HCT116 (cell line): Measurements from ENCODE around the gene YWHAG. TPM values are rescaled to one million over a fixed set of nuclear protein-coding genes. Genes with fewer than 3 reads are reported as not detected.

Source experiments
- ATAC-seq: fragments of 200-7000 bp; cut with Tn5 transposase; 2 replicates; pipeline ENCODE4 v1.9.1; 2020; ENCODE audit warnings: mild to moderate bottlenecking, moderate library complexity
- BruUV-seq: library from RNA; stranded (reverse); fragments of 400-500 nt; replicated peaks from 2 replicates; lab custom pipeline; 2021; lab: Mats Ljungman, UMichigan
- CTCF ChIA-PET: fragments of 300-600 bp; sonication (Branson Sonifier 250); formaldehyde crosslinking; loops from one replicate; lab custom pipeline; 2021; ENCODE audit warnings: antibody characterized with exemption; lab: Charles Lee
- POLR2A ChIA-PET: fragments of 300-600, 350-600 bp; sonication (Branson Sonifier 250); formaldehyde crosslinking; loops from one replicate; lab custom pipeline; 2021; ENCODE audit warnings: antibody characterized with exemption; lab: Charles Lee
- RAD21 ChIA-PET, 2 experiments: fragments of 300-600 bp; sonication (Branson Sonifier 250); formaldehyde crosslinking; loops; one replicate each; lab custom pipeline; 2023; ENCODE audit warnings: low total read pairs in 2 of 2; ENCODE audit not compliant: uncharacterized antibody in 2 of 2, unreplicated experiment in 2 of 2, low non-redundant PET in 1 of 2; lab: Charles Lee
- DNase-seq: peaks from one replicate; pipeline ENCODE4 v3.0.0-alpha.2; 2010; ENCODE audit warnings: low read depth, low spot score
- H2AFZ ChIP-seq: fragments of 200-600 bp; shearing (Covaris generic), sonication (generic); 2 replicates; pipeline ENCODE4 v1.6.1; 2017; ENCODE audit warnings: low read depth, mixed run types, mixed read lengths, antibody characterized with exemption, low read length; ENCODE audit not compliant: poor library complexity, severe bottlenecking
- H3K27ac ChIP-seq: 2 replicates; pipeline ENCODE4 v1.5.1; 2012; ENCODE audit warnings: low read depth, low read length
- H3K27me3 ChIP-seq: fragments of 200-600 bp; sonication (generic); 2 replicates; pipeline ENCODE4 v1.6.1; 2016; ENCODE audit warnings: mixed run types, low read length, mixed read lengths; ENCODE audit not compliant: insufficient read depth
- H3K36me3 ChIP-seq, 2 experiments: fragments of 200-500 bp in 1 of 2; fragments of 200-600 bp in 1 of 2; sonication (Bioruptor generic) in 1 of 2; sonication (generic) in 1 of 2; 2 replicates each; pipeline versions ENCODE4 v1.5.1 to v1.6.1; 2014 to 2016; ENCODE audit warnings: low read length in 2 of 2, inconsistent platforms in 1 of 2, mixed read lengths in 1 of 2, mixed run types in 1 of 2; ENCODE audit not compliant: insufficient read depth in 2 of 2, control insufficient read depth in 1 of 2
- H3K4me1 ChIP-seq, 2 experiments: fragments of 200-600 bp in 1 of 2; sonication (generic) in 1 of 2; 2 replicates each; pipeline versions ENCODE4 v1.5.1 to v1.6.1; 2012 to 2017; ENCODE audit warnings: low read length in 2 of 2, inconsistent platforms in 1 of 2, mild to moderate bottlenecking in 1 of 2, mixed read lengths in 1 of 2, mixed run types in 1 of 2, moderate library complexity in 1 of 2; ENCODE audit not compliant: insufficient read depth in 2 of 2, control insufficient read depth in 1 of 2
- H3K4me2 ChIP-seq: fragments of 200-600 bp; sonication (generic); 2 replicates; pipeline ENCODE4 v1.6.1; 2017; ENCODE audit warnings: mixed run types, low read length, mixed read lengths
- H3K4me3 ChIP-seq, 2 experiments: fragments of 200-600 bp in 1 of 2; sonication (generic) in 1 of 2; replicated peaks in 1 of 2; 2 replicates each; pipeline ENCODE4 v1.5.1; 2011 to 2016; ENCODE audit warnings: low read length in 2 of 2, control low read depth in 1 of 2, low read depth in 1 of 2, mild to moderate bottlenecking in 1 of 2, mixed read lengths in 1 of 2, mixed run types in 1 of 2
- H3K79me2 ChIP-seq: fragments of 200-600 bp; sonication (generic); 2 replicates; pipeline ENCODE4 v1.6.1; 2017; ENCODE audit warnings: mild to moderate bottlenecking, mixed run types, low read length, moderate library complexity, mixed read lengths; ENCODE audit not compliant: insufficient read depth
- H3K9ac ChIP-seq: fragments of 200-600 bp; sonication (generic); 2 replicates; pipeline ENCODE4 v1.6.1; 2016; ENCODE audit warnings: low read length, mixed read lengths
- H3K9me2 ChIP-seq: fragments of 200-600 bp; sonication (generic), shearing (Covaris generic); 2 replicates; pipeline ENCODE4 v1.6.1; 2017; ENCODE audit warnings: mixed run types, mild to moderate bottlenecking, moderate library complexity; ENCODE audit not compliant: insufficient read depth
- H3K9me3 ChIP-seq, 2 experiments: fragments of 200-500 bp in 1 of 2; fragments of 200-600 bp in 1 of 2; sonication (Bioruptor generic) in 1 of 2; sonication (generic) in 1 of 2; 2 replicates each; pipeline ENCODE4 v1.6.1; 2014 to 2017; ENCODE audit warnings: low read length in 2 of 2, mixed read lengths in 2 of 2, inconsistent platforms in 1 of 2, low read depth in 1 of 2, mild to moderate bottlenecking in 1 of 2, mixed run types in 1 of 2, moderate library complexity in 1 of 2; ENCODE audit not compliant: control insufficient read depth in 1 of 2, insufficient read depth in 1 of 2
- H4K20me1 ChIP-seq: fragments of 200-600 bp; sonication (generic), shearing (Covaris generic); 2 replicates; pipeline ENCODE4 v1.6.1; 2017; ENCODE audit warnings: mixed run types, mild to moderate bottlenecking, moderate library complexity; ENCODE audit not compliant: insufficient read depth
- ATF3 ChIP-seq: IDR thresholded peaks from 2 replicates; pipeline ENCODE4 v1.6.1; 2012
- CBX3 ChIP-seq: IDR thresholded peaks from 2 replicates; pipeline ENCODE4 v1.6.1; 2012; ENCODE audit warnings: low read depth
- CEBPB ChIP-seq: IDR thresholded peaks from 2 replicates; pipeline ENCODE4 v1.6.1; 2012; ENCODE audit warnings: low read depth
- CTCF ChIP-seq, 3 experiments: fragments of 200-600 bp in 1 of 3; sonication (generic) in 1 of 3; IDR thresholded peaks in 2 of 3; conservative IDR thresholded peaks in 1 of 3; 2 replicates each; pipeline ENCODE4 v1.5.1; 2012 to 2017; ENCODE audit warnings: low read depth in 2 of 3, low read length in 2 of 3, antibody characterized with exemption in 1 of 3, borderline replicate concordance in 1 of 3, control low read depth in 1 of 3, mild to moderate bottlenecking in 1 of 3, mixed read lengths in 1 of 3, mixed run types in 1 of 3, moderate library complexity in 1 of 3; ENCODE audit not compliant: insufficient read depth in 1 of 3
- EGR1 ChIP-seq: IDR thresholded peaks from 2 replicates; pipeline ENCODE4 v1.6.1; 2012; ENCODE audit warnings: low read depth
- ELF1 ChIP-seq: IDR thresholded peaks from 2 replicates; pipeline ENCODE4 v1.6.1; 2012; ENCODE audit warnings: low read depth, borderline replicate concordance
- EZH2 ChIP-seq: fragments of 200-600 bp; sonication (generic); IDR thresholded peaks from 2 replicates; pipeline ENCODE4 v1.6.1; 2017; ENCODE audit warnings: antibody characterized with exemption, mixed run types
- EZH2phosphoT487 ChIP-seq: fragments of 200-600 bp; IDR thresholded peaks from 2 replicates; pipeline ENCODE4 v1.6.1; 2018; ENCODE audit warnings: antibody characterized with exemption, borderline replicate concordance
- FOSL1 ChIP-seq: IDR thresholded peaks from 2 replicates; pipeline ENCODE4 v1.6.1; 2012; ENCODE audit warnings: low read depth
- JUND ChIP-seq: IDR thresholded peaks from 2 replicates; pipeline ENCODE4 v1.6.1; 2012
- MAX ChIP-seq: IDR thresholded peaks from 2 replicates; pipeline ENCODE4 v1.6.1; 2012
- POLR2A ChIP-seq: IDR thresholded peaks from 2 replicates; pipeline ENCODE4 v1.7.0; 2011; ENCODE audit warnings: borderline replicate concordance; ENCODE audit not compliant: insufficient read depth, insufficient read length; ENCODE audit errors: extremely low read depth
- POLR2AphosphoS5 ChIP-seq: IDR thresholded peaks from 2 replicates; pipeline ENCODE4 v1.6.1; 2011; ENCODE audit warnings: mild to moderate bottlenecking, low read depth, low read length, moderate library complexity
- SIN3A ChIP-seq: IDR thresholded peaks from 2 replicates; pipeline ENCODE4 v1.6.1; 2012; ENCODE audit warnings: low read depth
- SP1 ChIP-seq: IDR thresholded peaks from 2 replicates; pipeline ENCODE4 v1.6.1; 2012; ENCODE audit warnings: low read depth
- SRF ChIP-seq: IDR thresholded peaks from 2 replicates; pipeline ENCODE4 v1.6.1; 2012; ENCODE audit warnings: low read depth
- YY1 ChIP-seq: IDR thresholded peaks from 2 replicates; pipeline ENCODE4 v1.6.1; 2011; ENCODE audit warnings: low read length, low read depth, moderate library complexity, mild to moderate bottlenecking; ENCODE audit not compliant: insufficient replicate concordance; ENCODE audit errors: extremely low read depth
- ZBTB33 ChIP-seq: IDR thresholded peaks from 2 replicates; pipeline ENCODE4 v1.6.1; 2011; ENCODE audit warnings: mild to moderate bottlenecking, low read length, moderate library complexity; ENCODE audit not compliant: insufficient replicate concordance; ENCODE audit errors: extremely low read depth
- ZFX ChIP-seq: fragments of 450-650 bp; IDR thresholded peaks from 2 replicates; pipeline ENCODE4 v1.6.1; 2017
- ZNF274 ChIP-seq: fragments of 200-500 bp; sonication (Bioruptor generic); IDR thresholded peaks from 2 replicates; pipeline ENCODE4 v1.6.1; 2014; ENCODE audit warnings: mild to moderate bottlenecking, low read depth, low read length, inconsistent platforms
- intact Hi-C: fragments of 100-400 bp; cut with micrococcal nuclease; formaldehyde crosslinking; loops from 2 replicates; pipeline ENCODE4 v1.10.0; 2022
- total RNA-seq: library from RNA; stranded (reverse); gene quantifications from one replicate; pipeline ENCODE4 v1.2.1, GENCODE V29; 2021; ENCODE audit not compliant: unreplicated experiment

YWHAG gene
- total RNA-seq, 1 experiment from 2014 or later = 170 TPM

- Histone ChIP-seq H3K79me2 (peaks cover 44% of the 10 kb centered on the region), H3K27me3 (no peaks in the 10 kb centered on the region), H2AFZ (peak overlapping the region; percentile 58), H3K4me1 (peaks cover 28 to 53% of the 10 kb centered on the region in 2 experiments), H3K9me2 (no peaks in the 10 kb centered on the region), H4K20me1 (peaks cover 36% of the 10 kb centered on the region; the same call in 1 of the 2 replicates), H3K4me2 (peak overlapping the region; percentile 85), H3K4me3 (peak overlapping the region; percentile 78 to 98), H3K36me3 (peaks cover 11 to 36% of the 10 kb centered on the region in 2 experiments), H3K9ac (peak overlapping the region; percentile 99), H3K27ac (peak overlapping the region; percentile 84), H3K9me3 (no peaks in the 10 kb centered on the region)
- peak; percentile 98 for DNase-seq
- RAD21 ChIA-PET = interaction anchor here in 1 of 2 experiments (0.7 kb wide), 1 partner anchor 28 kb away, joined by 4 read pairs; no protein-coding TSS in a partner anchor
- BruUV-seq = TSS peak; percentile 99
- ATAC-seq = peak; percentile 94
- TF ChIP-seq SRF (no peak), SP1 (no peak), FOSL1 (no peak), ZFX (no peak), MAX (no peak), SIN3A (no peak), CBX3 (no peak), ATF3 (no peak), EGR1 (no peak), ZNF274 (no peak), EZH2phosphoT487 (no peak), CEBPB (no peak), EZH2 (no peak), CTCF (IDR thresholded peaks at IDR 0.05 in 2 of 3, conservative IDR thresholded peaks at IDR 0.05 in 1 of 3; ENCODE audit: borderline replicate concordance in 1 of 3, insufficient read depth in 1 of 3, low read depth in 2 of 3, low read length in 2 of 3) (peak in 2 of 3 experiments; percentile 61 to 77; a peak in 4 of 6 replicates), JUND (no peak), ZBTB33 (peak; percentile 55), YY1 (no peak), POLR2AphosphoS5 (peak; percentile 61), ELF1 (no peak), POLR2A (no peak)
- intact Hi-C loops = no loop called here
- POLR2A ChIA-PET = interaction anchor here (0.7 to 2.1 kb wide), 6 partner anchors 14 to 77 kb away, joined by 3 to 8 read pairs (median 4); no protein-coding TSS in a partner anchor
- CTCF ChIA-PET = interaction anchor here (0.6 to 2.2 kb wide), 8 partner anchors 10 to 68 kb away, joined by 3 to 6 read pairs (median 3); no protein-coding TSS in a partner anchor
These were observed 553 bp upstream of the YWHAG start for GRCh38 chr7:76359111-76359977.
